NCI-H1694 treated with DMSO at 0.1 percent for 48 hours (cell line): Measurements from ENCODE around the gene VAV2.
A peak's percentile ranks its signal among the peaks of the same experiment; 100 is the strongest.

Experiments
- DNase-seq: peaks from one replicate; lab custom pipeline; 2025; lab: John Stamatoyannopoulos, UW

Gene VAV2

DNA sequence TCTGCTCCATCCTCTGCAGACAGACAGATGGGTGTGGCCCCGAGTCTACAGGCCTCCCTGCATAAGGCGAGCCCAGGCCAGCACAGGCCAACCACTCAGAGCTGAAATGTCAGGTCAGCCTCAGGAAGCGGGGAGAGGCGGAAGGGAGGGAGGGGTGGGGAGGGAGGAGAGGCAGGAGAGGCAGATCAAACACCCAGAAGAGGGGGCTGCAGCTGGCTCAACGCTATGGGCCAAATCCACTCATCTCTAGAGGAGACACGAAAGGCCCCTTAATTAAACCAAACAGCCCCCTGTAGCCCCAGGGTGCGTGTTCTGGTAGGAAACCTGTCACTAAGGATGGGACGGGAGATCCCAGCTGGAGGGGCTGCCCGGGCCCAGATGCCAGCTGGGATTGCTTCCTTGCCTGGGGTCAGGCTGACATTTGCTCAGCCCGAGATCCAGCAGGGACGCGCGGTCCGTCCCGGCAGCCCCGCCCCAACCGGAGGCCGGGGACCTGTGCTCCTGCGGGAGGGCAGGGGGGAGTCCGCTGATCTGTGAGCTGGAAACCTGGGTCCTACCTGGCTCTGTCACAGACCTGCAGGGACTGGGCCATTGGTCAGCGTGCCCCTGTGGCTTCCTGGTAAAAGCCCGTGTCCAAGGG, 156.7 kb downstream of the VAV2 start:
- DNase-seq = peak; percentile 54

DNA sequence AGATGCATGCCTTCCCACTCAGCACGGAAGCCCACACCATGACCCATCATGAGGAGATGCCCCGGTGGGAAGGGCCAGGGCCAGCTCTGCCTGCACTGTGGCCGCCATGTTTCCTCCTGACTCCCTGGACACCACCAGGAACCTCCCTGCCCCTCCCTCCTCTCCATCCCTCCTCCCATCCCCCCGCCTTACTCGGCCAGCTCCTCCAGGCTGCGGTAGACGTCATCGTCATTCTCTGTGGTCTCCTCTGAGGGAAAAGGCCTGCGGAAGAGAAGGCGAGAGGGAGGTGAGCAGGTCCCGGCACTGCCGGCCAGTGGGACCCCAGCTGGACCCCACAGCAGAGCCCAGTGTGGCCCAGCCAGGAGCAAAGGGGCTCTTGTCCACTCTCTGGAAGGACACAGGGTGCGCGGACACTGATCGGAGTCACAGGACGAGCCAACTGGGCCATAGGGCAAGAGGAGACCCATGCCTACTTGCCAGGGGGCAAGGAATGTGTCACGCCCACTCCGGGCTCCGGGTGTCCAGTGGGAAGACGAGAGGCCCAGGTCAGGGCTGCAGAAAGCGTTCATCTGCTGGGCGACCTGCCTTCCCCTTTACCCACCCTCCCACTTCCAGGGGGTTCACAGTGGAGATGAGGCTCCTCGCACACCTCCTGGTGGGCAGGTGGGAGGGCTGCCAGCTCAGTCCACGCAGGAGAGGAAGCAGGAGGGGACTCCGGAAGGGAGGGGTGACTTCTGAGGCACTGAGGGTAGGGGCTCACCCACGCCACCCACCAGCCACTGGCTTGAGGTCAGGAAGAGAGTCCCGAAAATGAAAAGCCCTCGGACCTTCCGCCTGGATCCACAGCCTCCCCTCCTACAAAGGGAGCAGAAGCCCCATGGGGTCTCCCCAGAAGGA, 157.8 kb downstream of the VAV2 start:
- DNase-seq = no peak

DNA sequence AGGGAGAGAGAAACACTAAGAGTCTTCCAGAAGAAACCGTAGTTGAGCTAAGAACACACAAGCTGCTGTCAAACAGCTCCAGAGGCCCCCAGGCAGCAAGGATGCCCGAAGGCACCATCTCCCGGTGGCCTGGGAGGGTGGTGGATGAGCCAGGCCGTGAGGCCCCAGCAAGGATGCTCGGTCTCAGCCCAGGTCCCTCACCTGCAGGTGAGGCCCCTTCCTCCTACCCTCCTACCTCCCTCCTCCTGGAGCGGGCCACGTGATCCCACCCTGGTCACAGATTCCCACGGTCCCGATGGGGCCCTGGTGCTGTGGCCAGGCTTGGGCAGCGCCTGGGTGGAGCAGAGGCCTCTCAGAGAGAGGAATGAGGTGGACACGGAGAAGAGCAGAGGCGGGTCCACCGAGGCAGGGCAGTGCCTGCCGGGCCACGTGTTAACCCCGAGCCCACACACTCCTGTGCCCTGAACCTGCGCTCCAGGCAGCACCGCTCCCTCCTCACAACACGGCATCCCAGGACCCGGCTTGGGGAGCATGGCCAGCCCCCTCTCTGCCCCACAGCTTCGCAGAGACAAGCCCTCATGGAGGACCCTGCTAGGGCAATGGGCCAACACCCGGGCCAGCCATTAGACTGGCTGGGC, 158.6 kb downstream of the VAV2 start:
- no peak for DNase-seq

DNA sequence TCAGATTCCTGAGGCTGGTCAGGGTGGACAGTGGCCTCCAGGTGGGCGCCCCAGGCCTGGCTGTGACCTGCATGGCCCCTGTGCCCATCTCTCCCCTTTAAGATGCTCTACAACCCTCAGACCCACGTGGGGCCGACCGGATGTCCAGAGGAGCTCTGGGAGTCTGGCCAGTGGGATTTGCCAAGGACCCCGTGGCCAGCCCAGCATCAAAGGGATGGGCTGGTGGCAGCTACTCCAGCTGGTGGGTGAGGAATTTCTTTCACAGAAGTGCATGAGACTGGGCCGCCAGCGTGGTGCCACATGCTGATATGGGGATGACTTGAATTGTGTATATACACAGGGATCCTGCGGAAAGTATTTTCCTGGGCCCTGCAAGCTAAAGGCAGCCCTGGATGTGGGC, 159.2 kb downstream of the VAV2 start:
- no peak for DNase-seq

DNA sequence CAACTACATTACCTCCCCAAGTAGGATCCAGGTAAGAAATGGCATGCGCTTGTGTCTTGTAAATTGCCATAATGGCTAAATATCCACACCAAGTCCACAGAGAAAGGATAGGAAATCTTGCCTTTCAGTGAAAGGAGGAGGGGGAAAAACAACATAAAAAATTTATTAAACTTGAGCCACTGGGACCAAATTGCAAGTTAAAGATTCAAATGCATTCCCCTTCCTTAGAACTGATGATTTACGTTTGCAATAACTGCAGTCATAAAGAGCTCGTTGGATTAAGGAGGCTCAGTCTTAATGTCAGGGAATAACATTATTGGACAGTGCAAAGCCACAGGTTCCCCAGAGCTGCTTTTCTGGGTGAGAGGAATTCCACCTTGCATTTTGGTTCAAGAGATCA, 161.4 kb downstream of the VAV2 start:
- no peak for DNase-seq

DNA sequence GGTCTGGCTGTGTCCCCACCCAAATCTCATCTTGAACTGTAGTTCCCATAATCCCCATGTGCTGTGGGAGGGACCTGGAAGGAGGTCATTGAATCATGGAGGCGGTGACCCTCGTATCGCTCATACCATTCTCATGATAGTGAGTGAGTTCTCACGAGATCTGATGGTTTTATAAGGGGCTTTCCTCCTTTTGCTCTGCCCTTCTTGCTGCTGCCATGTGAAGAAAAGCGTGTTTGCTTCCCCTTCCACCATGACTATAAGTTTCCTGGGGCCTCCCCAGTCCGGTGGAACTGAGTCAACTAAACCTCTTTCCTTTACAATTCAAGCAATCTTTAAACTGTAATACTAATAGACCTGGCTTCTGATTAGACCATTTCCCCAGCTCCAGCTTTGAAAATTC, 161.8 kb downstream of the VAV2 start:
- no peak for DNase-seq

DNA sequence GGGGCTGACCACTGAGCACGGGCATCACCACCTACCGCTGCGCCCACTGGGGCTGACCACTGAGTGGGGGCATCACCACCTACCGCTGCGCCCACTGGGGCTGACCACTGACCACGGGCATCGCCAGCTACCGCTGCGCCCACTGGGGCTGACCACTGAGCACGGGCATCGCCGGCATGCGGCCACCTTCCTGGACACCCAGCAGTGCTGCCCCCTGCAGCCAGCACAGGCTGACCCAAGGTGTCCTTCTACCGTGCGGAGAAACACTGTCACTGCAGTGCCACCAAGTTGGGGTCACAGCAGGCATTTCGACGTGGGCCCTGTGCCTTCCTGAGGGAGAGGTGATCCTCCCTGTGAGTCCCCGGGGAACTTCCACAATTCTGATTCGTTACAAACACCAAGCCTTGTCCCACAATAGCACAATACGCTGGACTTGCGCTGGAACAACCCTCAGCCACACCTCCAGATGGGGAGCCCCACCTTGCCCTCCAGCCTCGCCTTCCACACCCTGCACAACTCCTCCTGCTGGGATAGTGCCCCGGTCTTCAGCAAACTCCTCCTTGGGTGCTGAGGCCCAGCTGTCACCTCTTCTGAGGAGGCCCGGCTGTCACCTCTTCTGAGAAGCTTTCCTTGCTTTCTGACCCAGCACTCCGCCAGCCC, 163.7 kb downstream of the VAV2 start:
- no peak for DNase-seq

DNA sequence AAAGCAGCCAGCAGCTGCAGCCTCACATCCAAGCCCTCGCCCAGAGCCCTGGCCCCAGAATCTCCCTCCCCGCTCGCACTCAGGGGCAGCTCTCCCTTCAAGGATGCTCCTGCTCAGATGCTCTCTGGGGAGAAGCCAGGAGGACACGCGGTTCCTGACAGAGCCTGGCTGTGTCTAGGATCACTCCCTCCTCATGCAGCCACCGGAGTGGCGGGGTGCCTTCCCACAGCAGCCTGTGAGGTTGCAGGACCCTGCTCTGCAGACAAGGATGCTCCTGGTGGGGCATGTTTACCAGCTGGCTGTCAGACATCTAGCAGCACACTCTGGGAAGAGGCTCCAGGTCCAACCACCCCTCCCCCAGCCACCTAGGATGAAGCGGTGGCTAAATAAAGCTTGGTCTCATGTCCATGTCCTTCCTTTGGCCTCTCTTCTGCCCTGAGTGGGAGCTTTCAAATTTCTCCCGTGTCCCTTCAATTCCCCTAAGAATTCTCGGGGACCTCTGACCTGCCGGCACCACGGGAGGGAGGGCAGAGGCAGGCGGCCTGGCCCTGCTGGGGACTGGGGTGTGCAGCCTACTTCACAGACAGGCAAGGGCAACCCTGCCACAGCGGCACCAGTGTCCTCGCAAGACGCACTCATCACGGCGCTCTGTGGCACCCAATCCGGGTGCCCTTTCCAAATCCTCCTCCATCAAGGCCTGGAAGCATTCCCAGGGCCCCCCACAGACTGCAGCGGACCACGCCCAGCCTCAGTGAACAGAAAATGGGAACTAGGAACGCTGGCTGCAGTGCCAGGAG, 165.6 kb downstream of the VAV2 start:
- peak; percentile 23 for DNase-seq

DNA sequence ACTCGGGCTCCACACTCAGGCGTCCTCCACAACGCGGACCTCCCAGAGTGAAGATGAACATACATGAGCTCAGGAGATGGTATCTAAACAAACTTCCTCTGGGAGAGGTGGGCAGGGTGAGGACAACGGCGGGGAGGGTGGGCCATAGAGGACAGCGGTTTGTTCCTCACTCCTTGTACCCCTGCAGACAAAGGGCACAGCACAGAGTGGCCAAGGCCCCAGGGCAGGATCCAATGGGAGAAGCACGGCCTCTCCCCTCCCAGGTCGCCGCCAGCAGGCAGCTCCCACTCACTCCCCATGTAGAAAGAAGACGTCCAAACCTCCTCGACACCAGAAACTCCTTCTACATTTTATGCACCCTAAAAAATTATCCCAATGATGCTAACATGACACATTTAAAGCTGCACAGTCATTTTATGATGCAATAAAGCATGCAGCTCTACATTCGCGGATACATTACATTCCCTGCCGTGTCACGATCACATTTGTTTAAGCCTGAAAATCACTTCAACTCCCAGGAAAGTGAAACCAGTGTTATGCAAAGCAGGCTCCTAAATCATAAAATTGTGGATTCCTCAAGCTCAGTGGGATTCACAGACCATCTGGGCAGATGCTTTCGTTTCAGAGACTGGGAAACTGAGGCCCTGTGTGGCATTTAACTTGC, 166.4 kb downstream of the VAV2 start:
- no peak for DNase-seq

DNA sequence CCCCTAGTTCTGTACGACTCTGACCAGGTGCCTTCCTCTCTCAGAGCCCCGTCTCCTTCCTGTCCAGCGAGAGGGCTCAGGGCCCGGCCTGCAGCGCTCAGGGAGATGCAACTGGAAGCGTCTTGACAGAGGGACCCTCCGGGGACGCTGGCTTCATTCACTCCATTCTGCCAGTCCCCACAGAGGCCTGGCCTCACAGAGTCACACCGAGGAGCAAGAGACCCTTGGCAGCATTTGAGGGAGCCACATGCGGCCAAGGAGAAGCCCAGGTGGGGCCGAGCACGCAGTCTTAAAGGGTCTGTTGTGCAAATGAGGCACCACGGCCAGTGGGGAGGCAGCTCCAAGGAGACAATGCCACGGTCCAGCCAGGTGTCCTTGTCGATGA, 167.3 kb downstream of the VAV2 start:
- DNase-seq = no peak

DNA sequence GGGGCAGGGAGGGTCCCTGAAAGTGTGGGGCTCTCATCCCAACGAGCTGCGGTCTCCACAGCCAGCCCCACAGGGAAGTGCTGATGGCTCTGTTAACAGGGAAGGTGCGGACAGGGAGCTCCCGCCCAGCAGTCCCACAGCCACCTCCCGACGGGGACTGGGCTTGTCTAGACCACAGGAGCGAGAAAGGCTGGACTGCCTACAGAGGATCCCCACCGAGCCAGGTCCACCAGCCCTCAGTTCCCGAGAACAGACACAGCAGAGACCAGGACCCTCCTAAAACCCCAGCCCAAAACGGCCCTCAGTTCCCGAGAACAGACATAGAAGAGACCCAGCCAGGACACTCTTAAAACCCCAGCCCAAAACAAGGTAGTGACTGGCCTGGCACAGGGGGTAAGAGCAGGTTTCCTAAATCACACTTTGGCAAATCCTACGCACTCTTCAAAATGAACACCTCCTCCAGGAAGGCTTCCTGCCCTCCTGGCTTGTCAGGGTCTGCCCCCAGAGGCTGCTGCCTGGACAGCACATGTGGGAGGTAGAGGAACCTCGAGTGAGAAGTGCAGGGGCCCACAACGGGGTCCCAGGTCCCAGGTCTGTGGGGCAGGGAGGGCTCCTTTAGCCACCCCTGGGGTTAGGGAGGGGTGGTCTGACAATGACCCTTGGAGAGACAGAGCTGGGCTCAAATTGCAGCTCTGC, 167.9 kb downstream of the VAV2 start:
- DNase-seq = no peak

DNA sequence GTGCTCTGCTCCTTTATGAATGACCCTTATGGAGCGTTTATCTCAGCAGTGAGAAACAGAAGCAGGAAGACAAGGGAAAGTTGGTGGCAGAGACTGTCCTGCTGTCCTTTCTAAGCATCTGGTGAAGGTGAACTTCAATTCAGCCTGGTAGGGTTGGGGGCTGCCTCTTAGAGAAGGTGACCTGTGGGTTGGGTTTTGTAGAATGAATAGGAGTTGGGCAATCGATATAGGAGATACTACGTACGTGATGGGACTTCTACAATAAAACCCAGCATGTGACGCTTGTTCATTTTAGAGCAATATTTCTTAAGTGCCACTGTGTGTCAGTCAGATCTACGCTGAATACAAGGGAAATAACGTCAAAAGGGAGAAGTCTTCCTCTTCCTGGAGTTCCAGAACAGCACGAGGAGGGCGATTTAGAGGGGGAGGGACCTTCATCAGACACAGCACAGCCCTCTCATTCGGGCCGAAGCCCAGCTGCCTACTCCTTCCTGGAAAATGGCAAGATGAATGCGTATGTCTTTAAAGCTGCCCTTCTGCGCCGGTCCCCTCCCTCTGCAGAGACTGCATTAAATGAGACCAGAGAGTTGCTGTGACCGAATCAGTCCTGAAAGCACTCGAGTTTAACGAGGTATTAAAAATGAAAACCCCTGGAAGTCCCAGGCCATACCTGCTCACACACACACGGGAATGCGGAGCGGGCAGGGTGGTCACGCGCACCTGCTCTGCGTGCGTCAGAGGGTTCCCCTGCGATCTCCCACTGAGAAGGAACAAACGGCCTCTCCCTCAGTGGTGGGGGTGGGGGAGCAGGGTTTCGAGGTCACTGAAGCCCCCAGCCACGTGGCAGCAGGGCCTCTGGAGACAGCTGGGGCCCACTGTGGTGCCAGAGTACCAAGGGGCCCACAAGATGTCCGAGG, 168.7 kb downstream of the VAV2 start:
- DNase-seq = no peak

DNA sequence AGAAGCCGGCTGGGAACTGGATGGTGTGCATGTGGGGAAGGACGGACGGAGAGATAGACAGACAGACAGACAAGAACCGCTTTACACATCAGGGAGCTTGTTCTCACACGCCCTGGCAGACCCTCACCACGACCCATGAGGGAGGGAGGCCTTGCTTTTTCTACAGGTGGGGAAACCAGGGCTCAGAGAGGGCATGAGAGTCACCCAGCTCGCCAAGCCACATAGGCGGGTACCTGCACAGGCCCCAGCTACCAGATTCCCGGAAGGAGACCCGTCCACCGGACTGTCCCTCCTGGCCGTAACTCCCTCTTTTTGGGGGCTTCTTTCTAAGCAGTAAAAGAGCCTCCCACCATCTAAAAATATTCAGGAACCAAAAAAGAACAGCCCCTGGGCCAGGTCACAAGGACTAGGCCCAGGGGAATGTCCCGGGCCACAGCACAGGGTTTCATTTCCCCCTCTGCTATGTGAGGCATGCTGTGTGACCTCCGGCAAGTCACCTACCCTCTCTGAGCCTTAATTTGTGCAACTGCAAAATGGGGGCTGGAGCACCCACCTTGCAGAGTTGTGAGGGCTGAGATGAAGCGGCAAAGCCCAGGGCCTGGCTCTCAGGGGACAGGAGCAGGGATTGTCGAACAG, 169.6 kb downstream of the VAV2 start:
- DNase-seq = no peak

DNA sequence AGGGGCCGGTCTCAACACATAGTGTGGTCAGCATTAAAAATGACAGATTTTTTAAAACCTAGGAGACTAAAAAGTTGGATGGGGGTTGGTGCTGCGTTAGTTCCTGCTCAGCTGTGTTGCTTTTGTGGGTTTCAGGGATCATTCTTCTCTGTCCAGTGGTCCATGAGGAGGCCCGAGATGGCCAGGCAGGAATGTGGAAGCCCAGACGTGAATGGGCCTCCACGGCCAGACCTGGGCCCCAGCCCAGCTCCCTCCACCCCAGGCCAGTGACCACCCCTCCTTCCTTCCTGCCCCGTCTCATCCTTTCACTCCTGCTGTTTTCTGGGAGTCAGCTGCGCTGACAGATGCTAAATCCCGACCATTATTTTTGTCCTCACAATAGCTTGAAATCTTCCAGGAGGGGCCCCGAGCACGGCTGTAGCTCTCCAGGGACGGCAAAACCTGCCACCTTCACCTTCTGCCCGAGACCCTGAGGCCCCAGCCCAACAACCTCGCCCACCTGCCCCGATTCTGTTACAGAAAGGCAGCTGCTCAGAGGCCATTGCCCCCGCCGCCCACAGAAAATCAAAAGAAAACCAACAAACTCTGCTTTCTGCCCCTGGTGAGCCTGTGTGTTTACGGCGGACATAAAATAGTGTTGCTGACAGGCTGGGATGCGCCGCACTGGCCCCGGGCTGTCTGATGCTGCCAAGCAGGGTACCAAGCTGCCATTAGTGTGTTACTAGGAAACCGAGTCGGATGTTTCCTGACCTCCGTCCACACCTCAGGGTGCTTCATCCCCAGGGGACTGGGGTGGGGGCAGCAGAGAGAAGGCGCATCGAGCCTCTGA, 170.3 kb downstream of the VAV2 start:
- no peak for DNase-seq

DNA sequence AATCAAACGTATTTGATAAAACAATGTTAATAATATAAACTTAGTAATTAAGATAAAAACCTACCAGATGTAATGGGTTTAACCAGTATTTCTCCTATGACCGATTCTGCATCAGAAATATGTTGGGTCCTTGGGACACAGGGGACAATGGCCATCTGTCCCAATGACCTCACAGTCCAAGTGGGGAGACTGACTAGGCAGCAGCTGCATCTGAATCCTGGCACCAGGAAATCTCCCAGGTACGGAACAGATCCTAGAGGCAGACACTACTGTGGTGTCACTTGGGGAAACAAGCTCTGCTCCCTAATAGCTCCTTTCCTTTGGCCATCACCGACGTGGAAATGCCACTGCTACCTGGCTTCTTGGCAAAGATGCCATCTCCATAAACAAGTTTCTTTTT, 172.2 kb downstream of the VAV2 start:
- no peak for DNase-seq

DNA sequence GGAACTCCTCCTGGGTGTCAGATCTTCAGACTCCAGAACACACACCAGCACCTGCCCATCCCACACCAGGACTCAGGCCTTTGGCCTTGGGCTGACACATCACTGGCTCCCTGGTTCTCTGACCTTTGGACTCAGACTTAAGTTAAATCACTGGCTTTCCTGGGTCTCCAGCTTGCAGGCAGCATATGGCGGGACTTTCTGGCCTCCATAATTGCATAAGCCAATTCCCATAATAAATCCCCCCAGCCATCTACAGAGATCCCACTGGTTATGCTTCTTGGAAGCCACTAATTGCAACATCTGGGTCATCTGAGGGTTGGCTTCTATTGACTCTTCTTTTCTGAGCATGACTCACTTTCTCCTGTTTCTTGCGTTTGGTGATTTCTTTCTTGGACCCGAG, 173.7 kb downstream of the VAV2 start:
- no peak for DNase-seq

DNA sequence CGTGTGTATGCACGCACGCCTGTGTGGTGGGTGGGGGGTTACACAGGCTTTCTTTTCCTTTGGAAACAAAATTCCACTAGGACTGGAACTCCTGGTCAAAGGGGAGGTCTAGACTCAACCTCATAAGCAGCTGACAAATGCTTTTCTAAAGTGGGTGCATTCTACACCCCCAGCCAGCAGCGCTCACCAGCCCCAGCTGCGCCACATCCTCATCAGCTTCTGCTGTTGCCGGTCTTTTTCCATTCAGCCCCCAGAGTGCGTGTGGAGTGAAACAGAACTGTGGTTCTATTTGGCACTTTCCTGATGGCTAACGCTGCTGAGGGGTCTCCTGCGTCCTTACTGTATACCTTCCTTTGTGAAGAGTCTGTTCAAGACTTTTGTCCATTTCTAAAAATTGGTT, 176.3 kb downstream of the VAV2 start:
- DNase-seq = no peak

DNA sequence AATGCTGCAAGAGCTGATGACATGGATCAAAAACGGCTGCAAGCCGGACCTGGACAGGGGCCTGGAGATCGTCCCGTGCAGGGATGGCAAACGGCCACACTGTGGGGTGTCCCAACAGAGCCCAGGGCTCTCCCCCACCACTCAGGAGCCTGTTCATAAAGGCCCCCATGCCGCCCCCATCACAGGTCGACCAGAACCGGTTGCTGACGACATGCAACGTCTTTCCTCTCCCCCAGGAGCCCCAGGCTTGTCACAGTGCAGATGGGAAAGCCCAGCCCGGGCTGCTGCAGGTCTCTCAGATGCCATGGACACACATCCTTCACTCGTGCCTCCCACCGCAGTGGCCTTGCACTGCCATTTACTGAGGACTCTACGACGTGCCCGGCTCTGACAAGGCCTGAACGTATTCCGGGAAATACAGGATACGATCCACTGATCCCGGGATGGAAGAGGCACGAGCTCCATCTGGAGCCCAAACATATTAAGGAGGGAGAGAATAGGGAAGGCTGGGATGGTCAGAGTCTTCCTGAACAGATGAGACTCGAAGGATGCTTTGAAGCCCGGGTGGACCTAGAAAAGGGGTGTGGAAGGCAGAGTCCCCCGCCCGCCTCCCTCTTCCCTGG, 177.4 kb downstream of the VAV2 start:
- no peak for DNase-seq
